Measurements from ENCODE around the gene IL36G.

The IL36G gene

GRCh38 chr2:112940859-112941625, 36.8 kb upstream of the IL36G start:
- TF ChIP-seq, protein P1, sequence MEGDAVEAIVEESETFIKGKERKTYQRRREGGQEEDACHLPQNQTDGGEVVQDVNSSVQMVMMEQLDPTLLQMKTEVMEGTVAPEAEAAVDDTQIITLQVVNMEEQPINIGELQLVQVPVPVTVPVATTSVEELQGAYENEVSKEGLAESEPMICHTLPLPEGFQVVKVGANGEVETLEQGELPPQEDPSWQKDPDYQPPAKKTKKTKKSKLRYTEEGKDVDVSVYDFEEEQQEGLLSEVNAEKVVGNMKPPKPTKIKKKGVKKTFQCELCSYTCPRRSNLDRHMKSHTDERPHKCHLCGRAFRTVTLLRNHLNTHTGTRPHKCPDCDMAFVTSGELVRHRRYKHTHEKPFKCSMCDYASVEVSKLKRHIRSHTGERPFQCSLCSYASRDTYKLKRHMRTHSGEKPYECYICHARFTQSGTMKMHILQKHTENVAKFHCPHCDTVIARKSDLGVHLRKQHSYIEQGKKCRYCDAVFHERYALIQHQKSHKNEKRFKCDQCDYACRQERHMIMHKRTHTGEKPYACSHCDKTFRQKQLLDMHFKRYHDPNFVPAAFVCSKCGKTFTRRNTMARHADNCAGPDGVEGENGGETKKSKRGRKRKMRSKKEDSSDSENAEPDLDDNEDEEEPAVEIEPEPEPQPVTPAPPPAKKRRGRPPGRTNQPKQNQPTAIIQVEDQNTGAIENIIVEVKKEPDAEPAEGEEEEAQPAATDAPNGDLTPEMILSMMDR (IDR thresholded peaks at IDR 0.05; ENCODE audit: borderline replicate concordance, control extremely low read depth, extremely low read depth, insufficient read depth, missing control alignments): no peak
- in situ Hi-C loops (cut with MboI; ENCODE audit: low sequenced_read_pairs, unreplicated experiment): loop anchor here (10.0 kb wide), 1 partner anchor 316 kb away; no protein-coding TSS in a partner anchor
- DNase-seq (ENCODE audit: low spot score): no peak

DNA sequence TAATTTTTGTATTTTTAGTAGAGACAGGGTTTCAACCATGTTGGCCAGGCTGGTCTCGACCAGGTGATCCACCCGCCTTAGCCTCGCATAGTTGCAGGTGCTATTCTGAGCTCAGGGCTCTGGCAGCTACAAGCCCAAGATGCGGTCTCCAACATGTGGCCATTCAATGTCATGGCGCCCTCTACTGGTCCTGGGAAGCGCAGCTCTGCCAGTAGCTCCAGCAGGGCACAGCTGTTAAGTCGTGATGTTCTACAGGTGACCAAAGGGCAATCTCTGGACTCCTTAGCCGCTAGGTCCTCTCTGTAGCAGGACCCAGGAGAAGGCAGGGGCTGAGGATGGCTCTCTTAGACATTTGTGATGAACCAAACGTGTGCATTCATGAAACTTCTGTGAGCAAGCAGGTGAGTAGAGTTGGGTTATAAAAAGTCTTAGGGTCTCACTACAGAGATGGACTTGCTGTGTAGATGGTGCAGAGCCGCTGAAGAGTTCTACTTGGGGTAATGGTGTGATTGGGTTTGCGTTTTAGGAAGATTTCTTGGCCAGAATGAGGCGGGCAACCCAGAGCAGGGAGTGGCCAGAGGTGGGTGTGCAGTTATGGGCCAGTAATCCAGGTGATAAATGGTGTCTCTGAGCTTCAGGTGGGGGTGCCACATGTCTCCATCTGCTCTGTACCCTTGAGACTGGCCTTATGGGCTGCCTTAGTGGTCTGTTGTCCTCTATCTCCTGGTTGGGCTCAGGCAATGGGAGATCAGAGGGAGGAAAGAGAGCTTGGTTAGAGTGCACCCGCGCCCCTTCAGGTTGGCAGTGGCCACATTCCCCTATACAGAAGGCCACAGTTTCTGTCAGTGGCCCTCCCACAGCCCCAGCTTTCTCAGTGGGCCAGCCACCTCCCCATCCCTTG, 35.8 kb upstream of the IL36G start:
- in situ Hi-C loops (cut with MboI; ENCODE audit: low sequenced_read_pairs, unreplicated experiment): loop anchor here (10.0 kb wide), 1 partner anchor 317 kb away; no protein-coding TSS in a partner anchor
- peak; percentile 68 for DNase-seq (ENCODE audit: low spot score)
- TF ChIP-seq, protein P1 (IDR thresholded peaks at IDR 0.05; ENCODE audit: borderline replicate concordance, control extremely low read depth, extremely low read depth, insufficient read depth, missing control alignments): peak; percentile 96

DNA sequence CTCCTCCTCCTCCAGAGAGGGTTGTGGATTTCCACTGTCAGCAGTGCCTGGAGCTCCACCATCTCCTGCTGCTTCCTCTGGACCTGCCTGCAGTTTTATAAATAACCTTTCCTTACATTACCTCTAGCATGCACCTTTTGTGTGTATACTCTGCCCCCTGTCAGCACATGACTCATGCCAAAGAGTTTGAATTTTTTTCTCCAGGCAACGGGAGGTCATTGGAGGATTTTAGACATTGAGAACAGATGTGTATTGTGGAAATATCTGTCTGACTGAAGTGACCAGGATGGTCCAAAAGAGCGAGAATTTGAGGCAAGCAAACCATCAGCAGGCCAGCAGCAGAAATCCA, 35.2 kb upstream of the IL36G start:
- TF ChIP-seq, protein P1 (IDR thresholded peaks at IDR 0.05; ENCODE audit: borderline replicate concordance, control extremely low read depth, extremely low read depth, insufficient read depth, missing control alignments): no peak
- in situ Hi-C loops (cut with MboI; ENCODE audit: low sequenced_read_pairs, unreplicated experiment): loop anchor here (10.0 kb wide), 1 partner anchor 318 kb away; no protein-coding TSS in a partner anchor
- no peak for DNase-seq (ENCODE audit: low spot score)

DNA sequence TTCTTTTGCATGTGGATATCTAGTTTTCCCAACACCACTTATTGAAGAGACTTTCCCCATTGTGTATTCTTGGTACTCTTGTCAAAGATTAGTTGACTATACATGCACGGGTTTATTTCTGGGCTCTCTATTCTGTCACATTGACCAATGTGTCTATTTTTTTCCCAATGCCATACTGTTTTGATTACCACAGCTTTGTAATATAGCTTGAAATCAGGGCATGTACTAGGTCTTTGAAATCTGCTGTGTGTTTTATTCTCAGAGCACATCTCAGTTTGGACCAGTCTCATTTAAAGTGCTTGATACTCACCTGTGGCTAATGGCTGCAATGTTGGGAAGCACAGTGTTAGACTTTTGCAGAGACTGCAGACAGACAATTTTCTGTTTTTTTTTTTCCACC, 32.8 kb upstream of the IL36G start:
- in situ Hi-C loops (cut with MboI; ENCODE audit: low sequenced_read_pairs, unreplicated experiment): loop anchor here (5.0 to 10.0 kb wide), 2 partner anchors 193 to 320 kb away; no protein-coding TSS in a partner anchor
- TF ChIP-seq, protein P1 (IDR thresholded peaks at IDR 0.05; ENCODE audit: borderline replicate concordance, control extremely low read depth, extremely low read depth, insufficient read depth, missing control alignments): no peak
- no peak for DNase-seq (ENCODE audit: low spot score)

GRCh38 chr2:112946086-112946485, 31.7 kb upstream of the IL36G start:
- in situ Hi-C loops (cut with MboI; ENCODE audit: low sequenced_read_pairs, unreplicated experiment): loop anchor here (5.0 to 10.0 kb wide), 2 partner anchors 194 to 321 kb away; no protein-coding TSS in a partner anchor
- DNase-seq (ENCODE audit: low spot score): no peak
- TF ChIP-seq, protein P1 (IDR thresholded peaks at IDR 0.05; ENCODE audit: borderline replicate concordance, control extremely low read depth, extremely low read depth, insufficient read depth, missing control alignments): no peak

DNA sequence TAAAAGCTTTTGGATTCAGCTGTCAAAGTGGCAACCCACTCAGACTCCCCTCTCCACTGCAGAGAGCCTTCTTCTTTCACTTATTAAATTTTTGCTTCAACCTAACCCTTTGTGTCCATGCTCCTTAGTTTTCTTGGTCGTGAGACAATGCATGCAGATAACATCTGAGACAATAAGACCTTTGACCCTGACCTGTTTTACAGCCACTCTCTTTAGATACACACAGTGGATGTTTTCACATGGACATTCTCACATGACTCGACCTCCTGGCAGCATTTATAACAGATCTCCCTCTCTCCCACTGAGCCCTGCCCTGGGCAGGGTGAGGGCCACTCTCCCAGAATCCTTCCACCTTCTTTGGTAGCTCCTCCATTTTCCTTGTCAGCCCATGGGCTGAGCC, 30.4 kb upstream of the IL36G start:
- in situ Hi-C loops (cut with MboI; ENCODE audit: low sequenced_read_pairs, unreplicated experiment): loop anchor here (5.0 to 10.0 kb wide), 2 partner anchors 195 to 323 kb away; no protein-coding TSS in a partner anchor
- no peak for DNase-seq (ENCODE audit: low spot score)
- TF ChIP-seq, protein P1 (IDR thresholded peaks at IDR 0.05; ENCODE audit: borderline replicate concordance, control extremely low read depth, extremely low read depth, insufficient read depth, missing control alignments): no peak
